Neural crest cell (in vitro differentiated cells): ENCODE results near the gene TMC1. TPM values are rescaled to one million over a fixed set of nuclear protein-coding genes. Genes with fewer than 3 reads are reported as not detected.

Source experiments
- DNase-seq: peaks from one replicate; pipeline ENCODE4 v3.0.0; 2021; ENCODE audit warnings: low read depth, mixed read lengths, low spot score
- H3K27ac Mint-ChIP-seq: one replicate; pipeline ENCODE4 v1.8.0; 2021; ENCODE audit warnings: mild to moderate bottlenecking, mixed read lengths; ENCODE audit not compliant: unreplicated experiment
- H3K27me3 Mint-ChIP-seq: 2 replicates; pipeline ENCODE4 v1.8.0; 2021; ENCODE audit warnings: low read depth, mild to moderate bottlenecking, mixed read lengths
- H3K36me3 Mint-ChIP-seq: 2 replicates; pipeline ENCODE4 v1.8.0; 2021; ENCODE audit warnings: low read depth, mild to moderate bottlenecking, mixed read lengths
- H3K4me1 Mint-ChIP-seq: 2 replicates; pipeline ENCODE4 v1.8.0; 2021; ENCODE audit warnings: mixed read lengths
- H3K4me3 Mint-ChIP-seq: one replicate; pipeline ENCODE4 v1.8.0; 2021; ENCODE audit warnings: mild to moderate bottlenecking, mixed read lengths
- H3K9me3 Mint-ChIP-seq: 2 replicates; pipeline ENCODE4 v1.8.0; 2021; ENCODE audit warnings: mixed read lengths
- total RNA-seq: library from RNA; stranded (reverse); gene quantifications from 2 replicates; pipeline ENCODE4 v1.2.1, GENCODE V29; 2021
- TF ChIP-seq, protein P1 (sequence below): fragments of 200-600 bp; sonication (generic); conservative IDR thresholded peaks from 2 replicates; pipeline ENCODE4 v1.5.0; 2021; ENCODE audit warnings: antibody characterized with exemption, mild to moderate bottlenecking

TMC1 gene
- total RNA-seq, 1 donor from 2014 or later: 0.33 TPM

DNA sequence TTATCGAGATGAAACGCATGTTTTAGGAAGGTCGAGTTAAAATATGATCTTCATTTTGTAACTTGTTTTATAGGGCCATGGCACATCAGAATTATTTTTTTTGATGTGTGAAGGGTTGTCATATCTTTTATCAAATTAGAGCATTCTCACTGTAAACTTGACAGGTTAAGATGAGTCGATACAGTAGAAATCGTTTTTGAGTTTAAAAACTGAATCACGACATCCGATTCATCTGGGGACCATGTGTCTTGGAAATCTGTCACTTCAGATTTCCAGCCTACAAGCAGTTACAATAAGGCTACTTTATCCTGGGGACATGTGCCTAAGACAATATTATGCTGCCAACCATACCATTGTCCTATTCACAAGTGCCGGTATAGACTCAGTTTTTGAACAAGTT is 295.3 kb downstream of the TMC1 start:
- H3K4me3 Mint-ChIP-seq: no peak overlapping the region
- H3K27me3 Mint-ChIP-seq: no peaks in the 10 kb centered on the region
- H3K4me1 Mint-ChIP-seq: no peaks in the 10 kb centered on the region
- H3K36me3 Mint-ChIP-seq: no peaks in the 10 kb centered on the region
- TF ChIP-seq, protein P1, sequence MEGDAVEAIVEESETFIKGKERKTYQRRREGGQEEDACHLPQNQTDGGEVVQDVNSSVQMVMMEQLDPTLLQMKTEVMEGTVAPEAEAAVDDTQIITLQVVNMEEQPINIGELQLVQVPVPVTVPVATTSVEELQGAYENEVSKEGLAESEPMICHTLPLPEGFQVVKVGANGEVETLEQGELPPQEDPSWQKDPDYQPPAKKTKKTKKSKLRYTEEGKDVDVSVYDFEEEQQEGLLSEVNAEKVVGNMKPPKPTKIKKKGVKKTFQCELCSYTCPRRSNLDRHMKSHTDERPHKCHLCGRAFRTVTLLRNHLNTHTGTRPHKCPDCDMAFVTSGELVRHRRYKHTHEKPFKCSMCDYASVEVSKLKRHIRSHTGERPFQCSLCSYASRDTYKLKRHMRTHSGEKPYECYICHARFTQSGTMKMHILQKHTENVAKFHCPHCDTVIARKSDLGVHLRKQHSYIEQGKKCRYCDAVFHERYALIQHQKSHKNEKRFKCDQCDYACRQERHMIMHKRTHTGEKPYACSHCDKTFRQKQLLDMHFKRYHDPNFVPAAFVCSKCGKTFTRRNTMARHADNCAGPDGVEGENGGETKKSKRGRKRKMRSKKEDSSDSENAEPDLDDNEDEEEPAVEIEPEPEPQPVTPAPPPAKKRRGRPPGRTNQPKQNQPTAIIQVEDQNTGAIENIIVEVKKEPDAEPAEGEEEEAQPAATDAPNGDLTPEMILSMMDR: no peak
- no peaks in the 10 kb centered on the region for H3K9me3 Mint-ChIP-seq
- no peak for DNase-seq
- no peak overlapping the region for H3K27ac Mint-ChIP-seq

DNA sequence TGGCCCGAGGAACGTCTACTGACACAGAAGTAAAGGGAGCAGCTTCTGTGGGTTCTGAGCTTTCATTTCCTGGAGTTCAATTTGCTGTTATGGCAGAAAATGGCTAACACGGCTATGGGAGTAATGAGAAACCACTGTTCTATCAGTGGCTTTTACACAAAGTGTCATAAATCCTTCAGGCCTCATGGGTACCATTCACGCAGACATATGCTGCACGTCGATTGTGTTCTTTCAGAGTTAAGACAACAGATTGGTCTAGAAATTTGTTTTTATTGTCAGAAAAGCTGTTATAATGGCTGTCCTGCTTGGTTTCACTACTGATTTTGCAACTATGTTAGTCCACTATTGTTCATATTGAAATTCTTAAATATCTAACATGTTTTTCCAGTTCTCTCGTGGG is 296.0 kb downstream of the TMC1 start:
- H3K4me1 Mint-ChIP-seq: peaks cover 6% of the 10 kb centered on the region
- no peaks in the 10 kb centered on the region for H3K27me3 Mint-ChIP-seq
- DNase-seq: no peak
- no peaks in the 10 kb centered on the region for H3K36me3 Mint-ChIP-seq
- no peaks in the 10 kb centered on the region for H3K9me3 Mint-ChIP-seq
- TF ChIP-seq, protein P1: no peak
- no peak overlapping the region for H3K4me3 Mint-ChIP-seq
- H3K27ac Mint-ChIP-seq: no peak overlapping the region

DNA sequence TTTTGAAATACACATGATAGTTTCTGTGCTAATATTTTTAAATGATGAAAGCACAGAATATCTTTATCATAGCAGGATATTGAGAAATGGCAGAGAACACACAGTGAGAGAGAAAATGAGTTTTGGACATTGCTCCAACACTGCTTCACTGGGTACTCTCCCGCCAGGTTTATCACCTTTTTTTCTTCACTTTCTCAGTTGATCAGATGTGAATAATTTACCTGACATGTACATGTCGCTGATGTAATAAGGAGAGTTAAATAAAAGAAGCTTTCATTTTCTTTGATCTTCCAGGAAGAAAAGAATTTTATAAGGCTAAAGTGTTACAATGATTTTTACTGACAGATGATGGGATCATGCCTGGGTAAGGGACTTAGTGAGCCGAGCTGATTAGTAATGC is 297.0 kb downstream of the TMC1 start:
- peaks cover 9% of the 10 kb centered on the region for H3K4me1 Mint-ChIP-seq
- no peaks in the 10 kb centered on the region for H3K36me3 Mint-ChIP-seq
- H3K27ac Mint-ChIP-seq: no peak overlapping the region
- no peak for DNase-seq
- no peaks in the 10 kb centered on the region for H3K27me3 Mint-ChIP-seq
- H3K4me3 Mint-ChIP-seq: no peak overlapping the region
- no peaks in the 10 kb centered on the region for H3K9me3 Mint-ChIP-seq
- TF ChIP-seq, protein P1: no peak

DNA sequence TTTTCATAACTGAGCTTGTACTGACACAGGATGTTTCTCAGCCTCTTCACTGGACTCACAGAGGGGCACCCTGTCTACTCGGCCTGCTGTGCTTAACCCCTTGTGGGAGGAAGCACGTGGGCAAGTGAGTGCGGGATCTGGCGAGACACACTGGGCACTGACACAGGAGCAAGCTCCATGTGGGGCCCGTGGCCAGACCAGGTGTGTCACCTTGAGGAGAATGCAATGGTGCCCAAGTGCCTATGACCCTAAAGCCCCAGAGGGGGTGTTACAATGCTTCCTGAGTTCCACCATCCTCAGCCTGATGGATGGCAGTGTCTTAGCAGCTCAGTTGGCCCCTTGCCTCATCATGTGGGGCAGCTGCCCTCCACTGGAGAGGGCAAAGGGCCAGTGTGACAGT is 302.6 kb downstream of the TMC1 start:
- Mint-ChIP-seq H3K27me3 (no peaks in the 10 kb centered on the region), H3K9me3 (no peaks in the 10 kb centered on the region), H3K4me3 (no peak overlapping the region), H3K27ac (no peak overlapping the region), H3K4me1 (peaks cover 23% of the 10 kb centered on the region), H3K36me3 (no peaks in the 10 kb centered on the region)
- DNase-seq: no peak
- TF ChIP-seq, protein P1: no peak

DNA sequence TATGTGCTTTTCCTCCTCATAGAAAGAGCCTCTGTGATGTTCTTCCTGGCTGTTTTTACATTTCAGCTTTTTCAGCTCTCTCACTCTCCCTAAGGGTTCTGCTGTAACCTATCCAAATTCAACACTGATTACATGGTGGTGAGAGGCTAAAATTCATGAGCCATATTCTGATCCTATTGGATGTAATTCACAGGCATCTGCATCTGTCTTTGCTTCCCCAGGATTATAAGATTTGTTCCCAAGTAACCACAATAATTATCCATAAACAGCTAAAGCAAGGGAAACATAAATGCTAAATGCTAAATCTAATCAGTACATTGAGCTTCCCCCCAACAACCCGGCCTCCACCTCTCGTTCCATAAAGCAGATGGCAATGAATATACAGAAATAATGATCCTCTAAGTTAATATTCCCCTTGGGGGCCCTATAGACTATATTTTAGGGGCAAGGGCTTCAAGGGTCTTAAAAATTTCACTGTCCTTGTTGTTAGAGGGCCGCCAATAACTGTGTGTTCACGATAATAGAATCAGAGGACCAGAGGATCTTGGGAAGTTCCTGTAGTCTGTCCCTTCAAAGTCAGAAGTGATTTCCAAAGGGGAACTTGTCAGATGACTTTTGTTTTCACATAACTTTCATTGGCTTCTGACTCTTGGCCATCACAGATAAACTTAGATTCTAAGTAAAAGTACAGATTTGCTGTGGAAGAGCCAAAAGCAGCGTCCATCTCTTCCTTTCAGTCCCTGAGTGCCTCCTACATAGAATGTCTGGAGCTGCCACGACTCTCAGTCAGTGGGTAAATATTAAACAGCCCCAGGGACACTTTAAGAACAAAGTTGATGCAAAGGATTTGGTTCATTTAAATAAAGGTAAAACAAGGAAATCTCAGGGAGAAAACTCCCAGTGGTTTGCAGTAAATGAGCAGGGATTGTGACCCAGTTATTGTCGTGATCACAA is 305.9 kb downstream of the TMC1 start:
- no peaks in the 10 kb centered on the region for H3K36me3 Mint-ChIP-seq
- H3K4me3 Mint-ChIP-seq: no peak overlapping the region

More for the DNA sequence above, 305.9 kb downstream of the TMC1 start:
- peaks cover 22% of the 10 kb centered on the region for H3K4me1 Mint-ChIP-seq
- H3K27me3 Mint-ChIP-seq: no peaks in the 10 kb centered on the region
- H3K9me3 Mint-ChIP-seq: no peaks in the 10 kb centered on the region
- TF ChIP-seq, protein P1: no peak
- DNase-seq: no peak
- H3K27ac Mint-ChIP-seq: no peak overlapping the region
